HG02852 (cell line): ENCODE measurements around the gene PIGS.

ENCODE experiments used
- ATAC-seq: cut with Tn5 transposase; IDR thresholded peaks from one replicate; pipeline ENCODE4 v1.9.1; 2021; ENCODE audit warnings: mild to moderate bottlenecking, moderate library complexity; ENCODE audit not compliant: unreplicated experiment

PIGS gene

DNA sequence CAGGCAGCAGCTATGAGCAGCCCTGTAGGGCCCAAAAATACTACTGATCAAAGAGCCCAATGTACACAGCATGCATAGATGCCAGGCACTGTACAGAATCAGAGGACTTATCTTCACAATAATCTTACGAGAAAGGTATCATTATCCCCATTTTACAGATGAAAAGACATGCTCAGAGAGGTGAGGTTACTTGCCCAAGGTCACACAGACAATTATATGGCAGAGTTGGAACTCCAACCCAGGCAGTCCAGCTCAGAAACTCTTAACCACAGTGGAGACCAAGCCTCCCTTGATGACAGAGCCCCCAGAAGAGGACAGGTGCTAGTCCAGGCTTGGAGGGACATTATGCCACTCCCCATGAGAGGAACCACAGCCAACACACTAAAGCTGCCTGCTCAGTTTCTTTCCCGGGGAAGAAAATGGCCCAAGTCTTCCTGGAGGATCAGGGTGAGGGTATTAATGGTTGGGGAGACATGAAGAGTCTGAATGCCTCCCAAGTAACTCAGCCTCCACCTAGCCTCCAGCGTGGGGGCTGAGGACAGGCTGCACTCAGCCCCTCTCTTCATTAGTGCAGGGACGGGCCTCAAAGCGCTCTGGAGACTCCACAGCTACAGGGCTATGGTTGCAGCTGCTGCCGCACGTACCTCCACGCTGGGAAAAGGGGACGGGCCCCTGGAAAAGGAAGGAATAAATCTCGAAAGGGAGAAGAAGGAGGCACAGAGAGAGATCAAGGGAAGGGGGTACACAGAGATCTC lies 19.7 kb downstream of the PIGS start:
- ATAC-seq: no peak

DNA sequence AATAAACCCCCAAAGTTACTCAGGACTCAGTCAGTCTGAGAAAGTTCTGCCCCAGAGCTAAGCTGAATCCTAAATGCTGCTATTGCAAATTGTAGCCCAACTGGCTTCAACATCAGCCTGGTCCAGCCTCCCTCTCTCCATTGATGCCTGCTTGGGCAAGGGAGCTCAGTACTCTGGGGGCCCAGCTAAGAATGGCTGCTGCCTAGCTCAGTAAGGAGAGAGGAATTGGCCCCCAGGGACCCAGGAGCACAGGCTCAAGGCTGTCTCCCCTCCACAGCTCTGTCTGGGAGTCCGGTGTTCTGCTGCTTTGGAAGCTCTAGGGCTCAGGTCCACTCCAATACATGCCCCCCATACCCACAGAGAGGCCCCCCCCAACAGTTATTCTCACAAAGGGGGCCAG lies 20.5 kb downstream of the PIGS start:
- no peak for ATAC-seq

DNA sequence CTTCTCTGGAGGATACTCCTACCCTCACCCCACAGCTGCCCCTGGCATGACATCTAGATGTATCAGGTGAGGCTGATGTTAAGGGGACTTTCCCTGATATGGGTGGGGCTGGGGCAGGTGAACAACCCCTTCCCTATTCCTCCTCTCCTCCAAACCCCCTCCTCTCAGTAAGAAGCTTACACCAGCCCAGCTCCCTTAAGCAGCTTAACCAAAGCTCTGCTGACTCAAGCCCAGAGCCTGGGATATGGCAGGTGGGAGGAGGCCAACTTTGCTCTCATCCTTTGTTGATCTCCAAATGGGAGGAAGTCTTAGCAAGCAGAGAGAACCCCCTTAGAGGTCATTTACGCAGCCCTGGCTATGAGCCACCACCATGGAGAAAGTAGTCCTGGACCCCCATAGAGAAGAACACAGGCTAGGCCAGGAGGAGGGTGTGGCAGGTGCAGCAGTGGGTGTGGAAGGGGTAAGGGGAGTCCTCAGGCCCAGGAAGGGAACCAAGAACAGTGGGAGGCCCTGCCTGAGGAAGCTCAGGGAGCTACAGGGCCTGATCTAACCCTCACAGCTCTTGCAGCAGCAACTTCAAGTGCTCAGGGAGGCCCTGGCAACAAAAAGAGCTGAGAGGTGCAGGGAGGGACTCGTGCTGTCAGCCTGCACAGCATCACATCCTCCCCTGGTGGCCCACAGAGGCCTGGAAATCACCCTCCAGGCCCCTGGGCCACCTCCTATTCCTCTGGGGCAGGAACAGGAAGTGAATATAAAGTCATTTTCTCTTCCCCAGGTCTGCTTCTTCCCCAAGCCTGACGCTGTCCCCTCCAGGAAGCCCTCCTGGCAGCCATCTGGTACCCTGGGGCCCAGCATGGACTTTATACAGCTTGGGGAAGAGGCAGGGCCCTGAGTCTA lies 21.8 kb downstream of the PIGS start:
- ATAC-seq: peak; percentile 40

DNA sequence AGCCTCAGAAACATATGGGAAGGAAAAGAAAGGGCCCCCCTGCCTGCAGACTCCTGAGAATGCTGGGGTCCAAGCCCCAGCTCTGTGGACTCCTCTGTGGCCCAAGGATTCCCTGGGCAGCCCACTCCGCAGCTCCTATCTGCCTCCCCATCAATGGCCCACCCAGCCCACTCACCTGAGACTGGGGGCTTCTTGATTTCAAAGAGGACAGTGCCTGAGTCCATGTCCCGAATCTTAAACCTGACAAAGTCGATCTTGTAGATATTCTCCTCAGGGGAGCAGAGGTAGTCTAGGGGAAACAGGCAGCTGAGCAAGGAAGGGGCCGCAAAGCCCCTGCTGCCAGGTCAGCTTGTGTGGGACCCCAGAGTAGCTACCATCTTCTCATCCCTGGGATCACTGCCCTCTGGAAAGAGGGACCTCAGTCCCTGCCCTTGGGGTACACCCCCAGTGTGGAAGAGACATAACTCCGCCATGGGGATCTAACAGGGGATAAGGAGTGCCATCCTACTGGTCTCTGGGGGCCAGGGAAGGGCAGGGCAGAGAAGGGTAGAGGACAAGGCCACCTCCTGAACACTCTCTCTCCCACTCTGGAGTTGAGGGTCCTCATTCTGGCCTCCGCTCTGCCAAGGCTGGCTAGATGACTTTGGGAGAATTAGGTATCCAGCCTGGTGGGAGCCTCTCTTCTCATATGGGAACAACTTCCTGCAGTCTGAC lies 22.8 kb downstream of the PIGS start:
- ATAC-seq: no peak

DNA sequence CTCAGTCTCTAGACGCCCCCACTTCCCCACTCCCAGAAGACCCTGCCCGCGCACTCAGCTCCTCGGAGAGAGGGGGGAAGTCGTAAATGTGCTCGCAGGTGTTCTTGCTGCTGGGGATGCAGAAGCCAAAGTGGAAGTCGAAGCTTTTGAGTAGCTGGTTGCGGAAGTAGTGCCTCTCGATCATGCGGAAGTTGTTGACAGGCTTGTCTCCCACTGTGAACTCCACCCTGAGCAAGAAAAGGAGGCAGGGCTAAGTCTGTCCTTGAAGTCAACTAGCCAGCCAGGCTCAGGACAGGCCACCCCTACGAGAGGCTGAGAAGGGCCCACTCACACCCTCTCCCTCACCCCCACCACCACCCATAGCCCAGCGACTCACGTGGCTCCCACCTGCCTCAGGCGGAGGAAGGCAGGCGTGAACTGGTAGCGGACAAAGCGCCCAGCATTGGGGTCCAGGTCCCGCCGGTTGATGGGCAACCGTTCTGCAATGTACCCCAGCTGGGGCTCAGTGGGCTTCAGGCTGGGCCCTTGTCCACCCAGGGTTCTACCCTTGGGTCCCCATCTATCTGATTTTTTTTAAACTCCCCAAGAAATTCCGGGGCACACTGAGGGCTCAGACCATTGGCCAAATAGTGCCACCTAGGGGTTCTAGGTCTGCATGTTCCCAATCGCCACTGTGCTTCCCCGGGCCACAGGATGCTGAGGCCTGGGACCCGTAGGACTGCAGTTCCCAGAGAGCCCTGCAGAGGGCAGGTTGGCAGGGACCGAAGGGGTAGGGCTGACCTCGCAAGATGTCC lies 23.5 kb downstream of the PIGS start:
- no peak for ATAC-seq

DNA sequence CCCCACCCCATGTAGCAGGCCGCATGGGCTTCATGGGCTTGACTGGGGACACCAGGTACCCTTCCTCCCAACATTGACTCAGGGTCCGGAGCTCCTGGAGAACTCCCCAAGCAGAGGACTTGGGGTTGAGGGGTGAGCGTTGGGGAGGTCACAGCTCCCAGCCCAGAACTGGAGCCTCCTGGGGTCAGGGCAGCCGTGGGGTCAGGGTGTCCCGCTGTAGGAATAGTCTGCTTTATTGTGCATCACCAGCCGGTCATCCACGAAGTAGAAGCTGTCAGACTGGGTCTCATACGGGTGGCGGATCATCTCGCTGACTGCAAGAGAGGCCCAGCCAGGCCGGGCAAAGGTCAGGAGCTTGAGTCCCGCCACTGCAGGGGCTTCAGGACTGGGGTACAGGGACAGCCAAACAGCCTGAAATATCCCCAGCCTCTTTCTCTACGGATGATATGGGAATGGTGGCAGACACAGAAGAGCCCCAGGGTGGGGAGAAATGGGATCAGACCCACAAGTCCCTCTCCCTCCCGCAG lies 24.2 kb downstream of the PIGS start:
- ATAC-seq: no peak

DNA sequence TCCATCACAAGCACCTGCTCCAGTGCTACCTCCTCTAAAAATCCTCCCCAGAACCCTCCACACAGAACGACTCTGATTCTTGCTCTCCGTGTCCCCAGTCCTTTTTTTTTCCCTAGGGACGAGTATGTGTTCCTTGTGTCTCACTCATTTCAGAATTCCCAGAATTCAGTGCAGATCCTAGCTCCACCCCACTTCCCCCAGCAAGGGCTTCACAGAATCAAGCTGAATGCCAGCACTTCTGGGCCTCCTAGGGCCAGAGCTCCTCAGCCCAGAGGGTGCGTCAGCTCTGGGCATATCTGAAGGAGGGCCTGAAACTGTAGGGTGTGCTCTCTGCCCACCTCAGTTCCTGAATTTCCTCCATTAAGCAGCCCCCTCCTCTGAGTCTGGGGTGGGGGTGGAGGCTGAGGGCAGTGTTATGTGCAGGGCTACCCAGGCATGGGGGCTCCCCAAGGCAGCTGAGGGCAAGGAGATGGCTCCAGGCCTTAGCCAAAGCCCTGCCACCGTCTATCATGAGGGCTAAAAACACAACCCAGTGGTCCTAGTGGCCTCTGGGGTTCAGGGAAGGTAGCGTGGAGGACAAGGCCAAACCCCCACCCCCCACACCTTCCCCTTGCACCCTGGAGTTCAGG lies 25.4 kb downstream of the PIGS start:
- ATAC-seq: no peak

DNA sequence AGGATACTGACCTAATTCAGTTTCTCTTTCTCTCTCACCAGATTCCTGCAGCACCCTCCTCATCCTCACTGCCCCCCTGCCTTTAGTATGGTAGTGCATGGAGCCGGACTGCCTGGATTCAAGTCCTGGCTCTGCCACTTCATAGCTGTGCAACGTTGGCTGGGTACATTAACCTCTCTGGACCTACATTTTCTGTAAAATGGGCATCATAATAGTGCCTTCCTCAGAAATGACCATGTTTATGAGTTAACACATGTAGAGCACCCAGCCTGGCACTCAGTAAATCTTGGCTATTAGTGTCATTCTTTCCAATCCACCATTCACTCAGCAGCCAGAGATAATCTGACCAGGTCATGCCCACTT lies 26.2 kb downstream of the PIGS start:
- no peak for ATAC-seq

DNA sequence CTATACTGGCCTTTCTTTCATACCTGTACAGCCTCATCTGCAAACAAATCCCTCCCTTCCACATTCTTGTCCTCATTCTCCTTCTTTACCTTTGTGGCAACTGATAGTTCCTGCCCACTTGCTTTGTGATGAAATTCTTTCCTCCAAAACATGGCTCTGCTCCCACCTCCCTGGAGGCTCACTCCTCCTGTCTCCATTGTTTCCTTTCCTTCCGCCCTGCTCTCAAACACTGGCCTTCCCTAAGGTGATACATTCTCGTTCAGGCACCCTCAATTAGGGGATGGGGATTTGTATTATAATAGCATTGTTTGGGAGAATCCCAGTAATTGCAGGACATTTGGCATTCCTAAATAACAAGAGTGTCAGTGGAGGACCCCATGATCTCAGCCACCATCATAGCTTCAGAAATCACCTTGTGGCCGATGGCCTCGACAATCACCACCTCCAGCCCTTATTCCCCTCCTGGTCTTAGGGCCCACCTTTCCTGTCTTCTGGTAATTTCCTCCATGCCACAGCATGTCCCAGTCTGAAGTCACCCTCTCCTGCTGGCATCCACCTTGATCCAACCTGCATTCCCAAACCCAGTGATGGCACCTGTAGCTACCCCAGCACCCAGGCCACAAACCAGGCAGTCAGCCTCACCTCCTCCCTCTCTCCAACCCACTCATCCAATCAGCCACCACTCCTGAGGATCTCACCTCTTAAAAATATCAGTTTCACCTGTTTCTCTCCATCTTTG lies 26.8 kb downstream of the PIGS start:
- no peak for ATAC-seq

DNA sequence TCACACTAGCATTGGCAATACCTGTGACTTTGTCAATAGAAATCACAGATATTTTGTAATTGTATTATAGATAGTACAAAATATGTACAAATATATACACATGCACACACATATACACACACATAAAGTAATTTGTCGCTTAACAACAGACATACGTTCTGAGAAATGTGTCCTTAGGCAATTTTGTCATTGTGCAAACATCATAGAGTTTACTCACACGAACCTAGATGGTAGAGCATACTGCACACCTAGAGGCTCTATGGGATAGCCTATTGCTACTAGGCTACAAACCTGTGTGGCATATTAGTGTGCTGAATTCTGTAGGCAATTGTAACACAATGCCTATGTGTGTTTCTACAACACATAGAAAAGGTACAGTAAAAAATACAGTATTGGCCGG lies 29.9 kb downstream of the PIGS start:
- no peak for ATAC-seq

DNA sequence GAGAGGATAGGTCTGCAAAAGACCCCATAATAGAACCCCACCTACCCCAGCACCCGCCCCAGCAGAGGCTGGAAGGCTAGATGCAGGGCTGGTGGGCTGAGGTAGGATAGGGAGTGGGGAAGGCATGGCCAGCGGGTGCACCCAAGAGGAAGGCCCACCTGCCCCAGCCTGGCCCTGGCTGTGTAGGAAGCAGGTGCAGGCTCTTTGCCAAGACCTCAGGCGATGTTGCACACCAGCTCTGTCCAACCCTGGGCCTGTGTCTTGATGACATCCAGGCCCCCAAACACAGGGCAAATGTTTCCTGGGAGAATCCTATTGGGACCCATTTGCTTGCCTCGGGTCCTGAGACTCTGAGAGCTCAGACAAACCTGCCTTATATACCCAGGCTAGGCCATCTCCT lies 31.1 kb downstream of the PIGS start:
- ATAC-seq: no peak

DNA sequence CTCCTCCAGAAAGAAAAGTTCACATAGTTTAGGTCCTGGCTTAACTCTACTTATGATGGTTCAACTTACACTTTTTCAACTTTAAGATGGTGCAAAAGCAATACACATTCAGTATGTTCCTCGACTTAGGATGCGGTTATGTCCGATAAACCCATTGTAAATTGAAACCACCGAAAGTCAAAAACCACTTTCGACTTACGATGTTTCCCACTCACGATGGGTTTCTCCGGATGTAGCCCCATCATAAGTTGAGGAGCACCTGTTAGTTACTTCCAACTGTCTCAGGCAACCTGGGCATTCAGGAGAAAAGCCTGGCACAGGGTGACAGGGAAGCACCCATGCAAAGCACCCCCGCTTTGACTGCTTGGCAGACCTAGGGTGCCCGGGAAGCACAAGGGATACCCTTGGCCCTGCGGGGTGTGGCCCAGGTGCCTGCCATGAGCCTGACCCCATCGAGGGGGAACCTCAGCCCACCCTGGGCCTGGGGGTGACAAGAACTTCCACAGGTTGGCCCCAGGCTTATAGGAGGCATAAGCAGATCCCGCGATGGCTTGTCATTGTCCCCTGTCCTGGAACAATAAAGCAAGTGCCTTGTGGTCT lies 32.9 kb downstream of the PIGS start:
- no peak for ATAC-seq

DNA sequence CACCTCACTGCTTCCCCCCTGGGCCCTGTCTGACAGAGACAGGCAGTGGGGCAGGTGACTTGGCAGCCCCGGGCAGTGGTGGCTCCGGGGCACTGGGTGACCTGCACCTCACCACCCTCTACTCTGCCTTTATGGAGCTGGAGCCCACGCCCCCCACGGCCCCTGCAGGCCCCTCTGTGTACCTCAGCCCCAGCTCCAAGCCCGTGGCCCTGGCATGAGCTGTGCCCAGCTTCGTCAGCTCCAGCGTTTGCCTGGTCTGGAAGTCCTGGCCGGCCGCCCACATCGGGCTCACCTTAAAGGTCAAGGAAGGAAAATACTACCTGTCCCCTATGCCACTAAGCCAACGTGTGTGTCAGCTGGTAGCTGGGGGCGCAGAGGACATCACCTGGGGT lies 34.1 kb downstream of the PIGS start:
- ATAC-seq: no peak

DNA sequence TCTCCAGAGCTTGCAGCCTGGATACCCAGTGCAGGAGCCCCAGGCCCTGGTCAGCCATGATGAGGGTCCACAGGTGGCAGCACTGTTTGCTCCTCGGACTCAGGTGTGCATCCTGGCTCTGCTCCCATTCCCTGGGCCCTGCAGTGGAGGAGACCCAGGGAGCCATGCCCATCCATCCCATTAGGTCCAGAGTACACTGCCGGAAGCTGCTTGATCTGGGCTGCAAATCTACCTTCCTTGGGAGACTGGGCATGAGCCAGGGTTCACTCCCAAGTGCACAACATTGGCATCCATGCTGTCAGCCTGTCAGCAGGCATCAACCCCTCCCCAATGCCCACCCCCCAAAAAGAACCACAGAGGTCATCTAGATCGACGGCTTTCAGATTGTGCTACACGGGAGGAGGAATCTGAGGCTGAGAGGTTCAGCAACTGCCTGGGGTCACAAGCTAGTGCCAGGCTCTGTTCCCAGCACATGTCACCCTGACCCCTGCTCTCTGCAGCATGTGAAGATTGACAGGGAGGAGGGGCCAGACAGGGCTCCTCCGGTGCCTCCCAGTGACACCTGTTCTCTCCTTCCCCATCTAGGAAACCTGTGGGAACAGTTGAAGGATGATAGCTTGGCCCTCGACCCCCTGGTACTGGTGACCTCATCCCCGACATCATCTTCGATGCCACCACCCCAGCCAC lies 34.6 kb downstream of the PIGS start:
- ATAC-seq: no peak

DNA sequence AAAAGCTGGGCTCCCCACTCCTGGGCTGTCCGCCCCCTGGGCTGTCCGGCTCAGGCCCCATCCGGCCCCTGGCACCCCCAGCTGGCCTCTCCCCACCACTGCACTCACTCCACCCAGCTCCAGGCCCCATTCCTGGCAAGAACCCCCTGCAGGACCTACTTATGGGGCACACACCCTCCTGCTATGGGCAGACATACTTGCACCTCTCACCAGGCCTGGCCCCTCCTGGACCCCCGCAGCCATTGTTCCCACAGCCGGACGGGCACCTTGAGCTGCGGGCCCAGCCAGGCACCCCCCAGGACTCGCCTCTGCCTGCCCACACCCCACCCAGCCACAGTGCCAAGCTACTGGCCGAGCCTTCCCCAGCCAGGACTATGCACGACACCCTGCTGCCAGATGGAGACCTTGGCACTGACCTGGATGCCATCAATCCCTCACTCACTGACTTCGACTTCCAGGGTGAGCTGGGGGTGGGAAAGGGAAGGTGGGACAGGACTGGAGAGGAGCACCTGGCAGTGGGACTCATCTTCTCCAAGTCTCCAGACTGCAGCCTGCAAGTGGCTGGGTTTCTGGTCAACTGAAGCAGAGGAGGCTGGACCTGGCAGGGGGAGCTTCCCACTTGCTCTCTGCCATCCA lies 36.5 kb downstream of the PIGS start:
- no peak for ATAC-seq

DNA sequence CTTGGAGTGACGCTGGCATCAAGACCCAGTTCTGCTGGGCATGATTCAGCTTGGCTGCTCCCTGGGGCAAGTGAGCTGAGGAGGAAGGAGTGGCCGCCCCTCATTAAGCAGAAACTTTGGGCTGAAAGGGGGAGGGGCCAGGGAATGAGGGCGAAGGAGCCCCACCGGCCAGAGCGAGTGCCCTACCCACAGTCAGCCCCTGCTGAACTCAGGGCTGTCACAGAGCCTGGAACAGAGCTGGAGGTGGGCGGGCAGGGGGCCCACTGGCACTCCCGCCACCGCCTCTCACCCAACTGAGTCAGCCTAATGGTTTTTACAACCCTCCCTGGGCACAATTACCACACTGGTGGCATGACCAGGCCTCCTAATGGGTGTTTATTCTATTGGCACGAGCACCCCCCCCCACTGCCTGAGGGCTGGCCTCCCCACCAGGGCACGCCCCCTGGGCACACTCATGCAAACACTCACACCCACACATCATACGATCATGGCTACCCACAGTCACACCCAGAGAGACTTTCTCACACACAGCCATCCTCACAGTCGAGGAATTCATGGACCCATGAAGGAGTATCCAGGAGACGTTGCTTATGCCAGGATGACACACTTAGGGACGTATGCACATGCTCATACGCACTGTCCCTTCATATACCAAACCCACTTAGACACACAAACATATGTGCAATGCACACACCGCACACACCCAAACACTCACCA lies 38.1 kb downstream of the PIGS start:
- ATAC-seq: no peak
